ENCODE measurements around the gene ANO1.

DNA sequence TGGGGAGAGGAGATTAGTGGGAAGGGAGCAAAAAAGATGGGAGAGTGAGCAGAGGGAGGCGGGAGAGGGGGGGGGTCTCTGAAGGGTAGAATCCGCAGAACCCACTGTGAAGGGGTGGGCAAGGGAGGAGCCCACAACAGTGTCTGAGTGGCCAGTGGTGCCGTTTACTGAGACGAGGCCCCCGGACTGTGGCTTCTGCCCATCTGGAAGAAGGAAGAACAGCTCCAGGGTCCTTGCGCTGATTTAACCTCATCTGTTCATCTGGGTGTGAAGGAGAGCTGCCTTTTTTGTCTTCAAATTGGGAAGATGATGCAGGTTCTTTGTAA lies 45.7 kb upstream of the ANO1 start:
- TF ChIP-seq, protein P1, sequence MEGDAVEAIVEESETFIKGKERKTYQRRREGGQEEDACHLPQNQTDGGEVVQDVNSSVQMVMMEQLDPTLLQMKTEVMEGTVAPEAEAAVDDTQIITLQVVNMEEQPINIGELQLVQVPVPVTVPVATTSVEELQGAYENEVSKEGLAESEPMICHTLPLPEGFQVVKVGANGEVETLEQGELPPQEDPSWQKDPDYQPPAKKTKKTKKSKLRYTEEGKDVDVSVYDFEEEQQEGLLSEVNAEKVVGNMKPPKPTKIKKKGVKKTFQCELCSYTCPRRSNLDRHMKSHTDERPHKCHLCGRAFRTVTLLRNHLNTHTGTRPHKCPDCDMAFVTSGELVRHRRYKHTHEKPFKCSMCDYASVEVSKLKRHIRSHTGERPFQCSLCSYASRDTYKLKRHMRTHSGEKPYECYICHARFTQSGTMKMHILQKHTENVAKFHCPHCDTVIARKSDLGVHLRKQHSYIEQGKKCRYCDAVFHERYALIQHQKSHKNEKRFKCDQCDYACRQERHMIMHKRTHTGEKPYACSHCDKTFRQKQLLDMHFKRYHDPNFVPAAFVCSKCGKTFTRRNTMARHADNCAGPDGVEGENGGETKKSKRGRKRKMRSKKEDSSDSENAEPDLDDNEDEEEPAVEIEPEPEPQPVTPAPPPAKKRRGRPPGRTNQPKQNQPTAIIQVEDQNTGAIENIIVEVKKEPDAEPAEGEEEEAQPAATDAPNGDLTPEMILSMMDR (IDR thresholded peaks at IDR 0.05; ENCODE audit: control extremely low read depth in 1 of 3, insufficient read depth in 1 of 3, low read depth in 1 of 3, low read length in 3 of 3), result no peak
- no peak for TF ChIP-seq POLR2AphosphoS5 (IDR thresholded peaks at IDR 0.05; ENCODE audit: low read depth, low read length)
- no peak for TF ChIP-seq POLR2A (IDR thresholded peaks at IDR 0.05; ENCODE audit: control extremely low read depth in 1 of 2, low read depth in 2 of 2, low read length in 2 of 2)
- TF ChIP-seq CBX8 (IDR thresholded peaks at IDR 0.05; ENCODE audit: borderline replicate concordance, low read depth, low read length), result no peak
- no peak for TF ChIP-seq SP1 (IDR thresholded peaks at IDR 0.05; ENCODE audit: low read depth, low read length)
- no peak for TF ChIP-seq EGR1 (IDR thresholded peaks at IDR 0.05; ENCODE audit: borderline replicate concordance, low read depth, low read length)
- no peak for TF ChIP-seq CEBPB (IDR thresholded peaks at IDR 0.05; ENCODE audit: low read depth, low read length)
- no peak for TF ChIP-seq TEAD4 (IDR thresholded peaks at IDR 0.05; ENCODE audit: low read depth, low read length)
- TF ChIP-seq, protein P2, sequence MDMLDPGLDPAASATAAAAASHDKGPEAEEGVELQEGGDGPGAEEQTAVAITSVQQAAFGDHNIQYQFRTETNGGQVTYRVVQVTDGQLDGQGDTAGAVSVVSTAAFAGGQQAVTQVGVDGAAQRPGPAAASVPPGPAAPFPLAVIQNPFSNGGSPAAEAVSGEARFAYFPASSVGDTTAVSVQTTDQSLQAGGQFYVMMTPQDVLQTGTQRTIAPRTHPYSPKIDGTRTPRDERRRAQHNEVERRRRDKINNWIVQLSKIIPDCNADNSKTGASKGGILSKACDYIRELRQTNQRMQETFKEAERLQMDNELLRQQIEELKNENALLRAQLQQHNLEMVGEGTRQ (IDR thresholded peaks at IDR 0.05; ENCODE audit: low read length), result no peak
- no peak for TF ChIP-seq RXRA (IDR thresholded peaks at IDR 0.05; ENCODE audit: insufficient read depth, low read depth, low read length)
- no peak for TF ChIP-seq JUND (IDR thresholded peaks at IDR 0.05; ENCODE audit: low read length)
- TF ChIP-seq NRF1 (IDR thresholded peaks at IDR 0.05; ENCODE audit: low read depth, low read length), result no peak
- TF ChIP-seq HDAC2 (IDR thresholded peaks at IDR 0.05; ENCODE audit: borderline replicate concordance in 1 of 2, low read depth in 2 of 2, low read length in 2 of 2), result no peak
- no peak for TF ChIP-seq YY1 (IDR thresholded peaks at IDR 0.05; ENCODE audit: low read depth, low read length)
